GM18526 (cell line): ENCODE measurements around the gene MAML3.

Source experiments
- POLR2A ChIP-seq: IDR thresholded peaks from 3 replicates; pipeline ENCODE4 v1.6.1; 2011; ENCODE audit not compliant: insufficient read length; ENCODE audit errors: extremely low read depth

Gene MAML3

GRCh38 chr4:139965789-139966188 lies 188.2 kb downstream of the MAML3 start:
- no peak for TF ChIP-seq POLR2A

DNA sequence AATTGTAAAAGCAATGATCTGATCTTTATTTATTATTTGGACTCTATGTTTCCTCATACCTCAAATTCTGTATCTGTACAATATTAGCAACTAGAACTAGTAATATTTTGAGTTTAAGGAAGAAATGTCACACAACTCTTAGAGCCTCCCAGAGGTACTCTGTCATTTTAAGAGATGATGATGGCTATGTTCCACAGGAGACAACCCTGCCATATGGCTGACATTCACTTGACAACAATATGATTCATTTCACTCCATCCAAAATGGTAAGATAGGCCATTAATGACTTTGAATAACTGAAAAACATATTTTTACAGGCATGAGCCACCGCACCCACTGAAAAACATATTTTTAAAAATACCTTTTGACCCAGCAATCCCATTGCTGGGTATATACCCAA lies 190.3 kb downstream of the MAML3 start:
- no peak for TF ChIP-seq POLR2A

- TF ChIP-seq POLR2A, result no peak
Measured at GRCh38 chr4:139962130-139962684, 191.8 kb downstream of the MAML3 start.

- no peak for TF ChIP-seq POLR2A
Measured at GRCh38 chr4:139961344-139961946, 192.5 kb downstream of the MAML3 start.

DNA sequence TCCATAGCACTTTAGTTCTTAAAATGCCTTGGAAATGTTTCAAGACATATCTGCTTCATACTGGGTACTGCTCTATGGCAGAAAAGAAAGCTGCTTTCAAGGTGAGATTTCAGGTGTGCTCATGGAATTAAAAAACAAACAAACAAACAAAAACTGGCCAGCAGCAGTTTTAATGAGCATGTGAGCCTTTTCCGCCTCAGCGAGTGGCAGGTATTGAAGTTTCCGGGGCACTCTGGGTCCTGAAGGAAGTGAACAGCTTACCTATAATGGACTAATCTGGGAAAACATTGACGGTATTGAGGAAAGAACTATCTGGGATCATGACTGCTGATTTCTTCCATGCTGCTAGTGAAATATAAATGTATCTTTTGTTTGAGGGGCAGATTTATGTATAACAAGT lies 194.6 kb downstream of the MAML3 start:
- no peak for TF ChIP-seq POLR2A

DNA sequence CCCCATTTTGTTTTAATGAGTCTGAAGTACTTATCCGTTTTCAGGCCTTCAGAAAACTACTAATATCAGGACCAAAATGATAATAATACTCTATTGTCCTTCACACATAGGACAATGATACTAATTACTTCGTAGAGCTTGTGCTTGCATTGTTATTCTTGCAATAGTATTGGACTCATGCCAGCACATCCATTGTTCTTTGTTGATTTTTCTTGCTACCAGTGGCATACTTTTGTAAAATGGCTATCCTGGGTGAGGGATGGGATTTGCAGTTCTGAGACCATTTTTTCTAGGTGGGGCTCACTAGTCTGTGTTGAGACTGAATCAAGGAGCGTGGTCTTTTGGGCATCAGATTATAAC lies 195.3 kb downstream of the MAML3 start:
- TF ChIP-seq POLR2A, result no peak

- no peak for TF ChIP-seq POLR2A
Measured at GRCh38 chr4:139957986-139958738, 195.8 kb downstream of the MAML3 start.

DNA sequence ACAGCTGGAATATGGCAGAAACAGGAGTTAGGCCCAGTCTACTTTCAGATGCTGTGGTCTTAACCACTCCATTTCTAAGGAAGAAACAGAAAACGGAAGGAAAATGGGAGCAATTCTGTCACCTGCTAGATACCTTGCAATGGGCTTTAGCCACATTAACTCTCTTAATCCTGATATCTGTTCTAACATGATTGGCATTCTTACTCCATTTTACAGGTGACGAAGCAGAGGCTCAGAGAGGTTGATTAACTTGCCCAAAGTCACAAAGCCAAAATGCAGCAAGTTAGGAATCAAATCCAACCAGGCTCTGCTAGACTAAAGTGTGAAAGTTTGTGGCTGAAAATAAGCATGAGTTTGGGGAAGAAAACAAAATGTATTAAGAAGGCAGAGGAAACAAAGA lies 196.9 kb downstream of the MAML3 start:
- no peak for TF ChIP-seq POLR2A

DNA sequence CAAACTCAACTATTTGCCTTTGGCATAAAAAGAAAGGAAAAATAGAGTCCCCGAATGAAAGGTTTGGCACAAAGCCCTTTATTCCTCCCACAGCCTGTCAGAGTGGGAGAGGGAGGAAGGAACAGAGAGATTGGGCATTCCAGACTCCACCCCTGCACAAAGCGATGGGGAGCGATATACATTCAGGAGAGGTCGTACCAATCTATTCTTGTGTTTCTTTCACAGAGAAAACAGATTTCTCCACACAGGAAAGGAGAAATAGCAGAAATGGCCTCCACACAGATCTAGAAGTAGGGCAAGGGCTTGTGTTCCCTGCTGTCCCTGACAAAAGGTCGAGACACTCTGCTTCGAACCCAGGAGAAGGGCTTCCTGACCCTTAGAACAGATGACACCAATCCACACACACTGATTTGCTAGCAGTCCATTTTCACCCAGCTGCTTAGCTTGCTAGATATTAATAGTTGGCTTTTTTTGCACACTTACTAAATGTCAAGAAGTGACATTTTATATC lies 197.4 kb downstream of the MAML3 start:
- TF ChIP-seq POLR2A, result no peak

- no peak for TF ChIP-seq POLR2A
Measured at GRCh38 chr4:139955600-139955999, 198.4 kb downstream of the MAML3 start.

DNA sequence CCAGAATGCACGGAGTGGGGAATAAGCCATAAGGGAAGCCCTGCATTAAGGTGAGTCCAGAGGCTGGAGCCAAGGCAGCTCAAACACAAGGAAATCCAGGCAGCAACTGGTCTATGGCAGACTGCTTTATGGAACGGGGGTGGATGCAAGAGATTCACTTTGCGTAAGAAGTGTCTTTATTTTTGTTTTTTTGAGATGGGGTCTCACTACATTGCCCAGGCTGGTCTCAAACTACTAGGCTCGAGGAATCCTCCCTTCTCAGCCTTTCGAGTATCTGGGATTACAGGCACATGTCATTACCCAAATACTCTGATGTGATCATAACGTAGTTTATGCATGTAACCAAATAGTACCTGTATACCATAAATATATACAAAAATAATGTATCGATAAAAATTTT lies 199.5 kb downstream of the MAML3 start:
- TF ChIP-seq POLR2A, result no peak

DNA sequence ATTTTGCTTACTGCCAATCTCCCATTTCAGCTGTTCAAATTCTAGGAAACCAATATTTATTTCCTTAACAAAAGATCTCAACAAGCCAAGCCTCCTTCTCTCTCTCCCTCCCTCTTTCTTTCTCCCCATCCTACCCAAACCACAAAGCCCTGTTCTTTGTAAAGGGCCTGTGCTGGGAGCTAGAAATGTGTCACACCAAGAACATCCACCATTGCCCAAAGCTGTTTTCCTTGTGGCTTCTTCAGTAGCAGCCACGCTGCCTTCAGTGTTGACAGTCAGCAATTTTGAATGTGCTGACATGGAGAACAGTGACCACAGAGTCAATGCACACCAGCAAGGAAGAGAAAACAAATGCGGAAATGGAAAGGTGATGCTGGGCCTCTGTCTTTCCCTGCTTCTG lies 203.0 kb downstream of the MAML3 start:
- TF ChIP-seq POLR2A, result no peak

DNA sequence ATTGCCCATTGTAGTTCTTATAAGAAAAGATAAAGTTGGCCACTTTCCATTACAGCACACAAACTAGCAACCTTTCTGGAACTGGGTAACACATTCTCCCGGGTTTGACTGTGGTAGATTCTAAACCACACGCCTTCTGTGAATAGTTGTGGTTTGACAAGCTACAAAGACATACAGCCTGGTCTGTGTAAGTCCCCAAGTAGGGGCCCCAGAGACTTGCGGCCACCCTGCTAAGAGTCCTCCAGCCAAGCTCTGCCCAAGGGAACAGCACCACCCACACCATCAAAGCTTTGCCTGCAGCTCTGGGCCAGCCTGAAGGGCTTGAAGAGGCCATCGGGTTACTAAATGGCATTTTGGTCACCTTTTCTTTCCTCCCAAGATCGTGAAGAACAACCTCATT lies 203.4 kb downstream of the MAML3 start:
- TF ChIP-seq POLR2A, result no peak

DNA sequence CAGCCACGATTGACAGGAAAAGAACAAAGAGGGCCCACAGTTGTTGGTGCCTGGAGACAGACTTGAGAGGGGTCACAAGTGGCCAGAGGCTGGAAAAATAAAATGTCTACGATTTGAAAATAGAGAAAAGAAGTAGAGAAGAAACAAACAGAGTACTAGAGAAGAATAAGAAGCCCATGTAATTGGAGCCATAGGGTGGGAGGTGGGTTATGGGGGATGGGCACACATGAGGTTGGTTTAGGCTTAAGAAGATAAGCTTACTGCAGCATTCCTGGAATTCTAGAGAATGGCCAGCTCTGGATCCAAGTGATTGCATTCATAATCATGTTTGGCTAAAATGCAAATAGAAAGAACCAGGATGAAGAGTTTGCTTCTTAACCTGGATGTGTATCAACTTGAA lies 210.7 kb downstream of the MAML3 start:
- TF ChIP-seq POLR2A, result no peak

- no peak for TF ChIP-seq POLR2A
Measured at GRCh38 chr4:139942241-139942640, 211.7 kb downstream of the MAML3 start.

DNA sequence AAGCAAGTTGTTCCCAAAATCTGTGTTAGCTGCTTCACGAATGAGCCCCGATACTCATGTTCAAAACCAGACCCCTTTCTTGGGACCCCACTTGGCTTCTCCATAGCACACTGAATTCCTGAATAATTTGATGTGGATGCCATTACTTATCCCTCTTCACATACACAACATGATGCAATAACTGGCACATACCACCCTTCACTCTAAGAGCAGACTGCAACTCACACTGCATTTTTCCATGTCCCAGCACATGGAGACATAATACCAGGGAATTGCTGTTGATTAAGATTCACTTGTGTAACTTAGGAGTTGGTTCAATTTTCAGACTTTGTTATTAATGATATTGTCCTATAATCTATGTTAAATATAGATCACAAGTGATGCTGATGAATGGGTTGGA lies 213.4 kb downstream of the MAML3 start:
- TF ChIP-seq POLR2A, result no peak
